ENCODE results near the gene NKX2-2.

NKX2-2 gene

GRCh38 chr20:21521596-21522480, 8.0 kb upstream of the NKX2-2 start:
- DNase-seq (ENCODE audit: low spot score) (no peak), FAIRE-seq (no peak)

GRCh38 chr20:21520702-21521595, 7.1 kb upstream of the NKX2-2 start:
- FAIRE-seq, result no peak

GRCh38 chr20:21519136-21519584, 5.3 kb upstream of the NKX2-2 start:
- DNase-seq (ENCODE audit: low spot score), result no peak
- FAIRE-seq, result no peak

More at GRCh38 chr20:21520702-21521595, 7.1 kb upstream of the NKX2-2 start:
- no peak for DNase-seq (ENCODE audit: low spot score)

GRCh38 chr20:21518292-21518991, 4.6 kb upstream of the NKX2-2 start:
- DNase-seq (ENCODE audit: low spot score), result no peak
- FAIRE-seq, result no peak

GRCh38 chr20:21517566-21518277, 3.9 kb upstream of the NKX2-2 start:
- DNase-seq (ENCODE audit: low spot score), result no peak
- no peak for FAIRE-seq

- DNase-seq (ENCODE audit: low spot score), result no peak
- FAIRE-seq, result no peak
Measured at GRCh38 chr20:21516861-21517565, 3.1 kb upstream of the NKX2-2 start.

GRCh38 chr20:21516180-21516567, 2.3 kb upstream of the NKX2-2 start:
- no peak for FAIRE-seq
- no peak for DNase-seq (ENCODE audit: low spot score)

- no peak for FAIRE-seq
Measured at GRCh38 chr20:21515300-21516179, 1.7 kb upstream of the NKX2-2 start.

GRCh38 chr20:21514553-21515251, 838 bp upstream of the NKX2-2 start:
- FAIRE-seq (no peak), DNase-seq (ENCODE audit: low spot score) (no peak)

More at GRCh38 chr20:21515300-21516179, 1.7 kb upstream of the NKX2-2 start:
- no peak for DNase-seq (ENCODE audit: low spot score)

- FAIRE-seq (no peak), DNase-seq (ENCODE audit: low spot score) (no peak)
Measured at GRCh38 chr20:21513181-21513663, 642 bp downstream of the NKX2-2 start.

- FAIRE-seq (no peak), DNase-seq (ENCODE audit: low spot score) (no peak)
Measured at GRCh38 chr20:21512634-21513180, 1.2 kb downstream of the NKX2-2 start.

GRCh38 chr20:21511850-21512633, 1.8 kb downstream of the NKX2-2 start:
- FAIRE-seq (no peak), DNase-seq (ENCODE audit: low spot score) (no peak)

GRCh38 chr20:21511485-21511849, 2.4 kb downstream of the NKX2-2 start:
- FAIRE-seq (no peak), DNase-seq (ENCODE audit: low spot score) (no peak)

- DNase-seq (ENCODE audit: low spot score) (no peak), FAIRE-seq (no peak)
Measured at GRCh38 chr20:21510414-21511384, 3.2 kb downstream of the NKX2-2 start.

GRCh38 chr20:21509597-21510371, 4.1 kb downstream of the NKX2-2 start:
- no peak for DNase-seq (ENCODE audit: low spot score)
- no peak for FAIRE-seq
